WTC11 (cell line): Measurements from ENCODE around the gene GBF1. TPM values are rescaled to one million over a fixed set of nuclear protein-coding genes. Genes with fewer than 3 reads are reported as not detected.

Experiments
- ATAC-seq: fragments of 200-7000 bp; cut with Tn5 transposase; 2 replicates; pipeline ENCODE4 v1.10.0; 2021; ENCODE audit warnings: mild to moderate bottlenecking, moderate library complexity
- CTCF ChIA-PET: fragments of 300-600 bp; sonication (Branson Sonifier 250); formaldehyde crosslinking; loops from one replicate; lab custom pipeline; 2021; ENCODE audit warnings: antibody characterized with exemption; lab: Charles Lee
- POLR2A ChIA-PET: fragments of 350-600 bp; sonication (Branson Sonifier 250); formaldehyde crosslinking; loops from one replicate; lab custom pipeline; 2021; ENCODE audit warnings: antibody characterized with exemption; lab: Charles Lee
- DNase-seq: peaks from one replicate; pipeline ENCODE4 v3.0.0; 2021; ENCODE audit warnings: low spot score
- H3K27ac Mint-ChIP-seq: 2 replicates; pipeline ENCODE4 v1.8.0; 2021; ENCODE audit warnings: mixed read lengths
- H3K27me3 Mint-ChIP-seq: 2 replicates; pipeline ENCODE4 v1.8.0; 2021; ENCODE audit warnings: low read depth, mild to moderate bottlenecking, moderate library complexity, mixed read lengths
- H3K36me3 Mint-ChIP-seq: 2 replicates; pipeline ENCODE4 v1.8.0; 2021; ENCODE audit warnings: mixed read lengths
- H3K4me1 Mint-ChIP-seq: 2 replicates; pipeline ENCODE4 v1.8.0; 2022; ENCODE audit warnings: mixed read lengths
- H3K4me3 Mint-ChIP-seq: 2 replicates; pipeline ENCODE4 v1.8.0; 2021; ENCODE audit warnings: mild to moderate bottlenecking, moderate library complexity, mixed read lengths
- H3K9me3 Mint-ChIP-seq: 2 replicates; pipeline ENCODE4 v1.8.0; 2021; ENCODE audit warnings: mixed read lengths
- AFF4 ChIP-seq: sonication (generic); formaldehyde crosslinking; IDR thresholded peaks from 2 replicates; pipeline ENCODE4 v1.8.1; 2023; ENCODE audit warnings: mild to moderate bottlenecking, missing genetic modification reagents, borderline replicate concordance
- ARID4B ChIP-seq: sonication (generic); formaldehyde crosslinking; IDR thresholded peaks from 2 replicates; pipeline ENCODE4 v1.8.0; 2023; ENCODE audit warnings: missing genetic modification reagents, mild to moderate bottlenecking, borderline replicate concordance
- CBFB ChIP-seq: sonication (generic); formaldehyde crosslinking; IDR thresholded peaks from 2 replicates; pipeline ENCODE4 v1.8.1; 2022; ENCODE audit warnings: mild to moderate bottlenecking, low read depth, missing genetic modification reagents
- CTCF ChIP-seq: fragments of 200-600 bp; IDR thresholded peaks from 2 replicates; pipeline ENCODE4 v1.8.0; 2022; ENCODE audit warnings: antibody characterized with exemption
- GABPB1 ChIP-seq: sonication (generic); formaldehyde crosslinking; IDR thresholded peaks from 2 replicates; pipeline ENCODE4 v1.8.1; 2023; ENCODE audit warnings: mild to moderate bottlenecking, missing genetic modification reagents
- MAX ChIP-seq: sonication (generic); formaldehyde crosslinking; IDR thresholded peaks from 2 replicates; pipeline ENCODE4 v1.8.0; 2022; ENCODE audit warnings: mild to moderate bottlenecking, missing genetic modification reagents
- NR1H2 ChIP-seq: sonication (generic); formaldehyde crosslinking; IDR thresholded peaks from 2 replicates; pipeline ENCODE4 v1.9.0; 2021; ENCODE audit warnings: mild to moderate bottlenecking, moderate library complexity, missing genetic modification reagents
- NR2C2 ChIP-seq: sonication (generic); formaldehyde crosslinking; IDR thresholded peaks from 2 replicates; pipeline ENCODE4 v1.8.0; 2022; ENCODE audit warnings: mild to moderate bottlenecking, missing genetic modification reagents
- OVOL2 ChIP-seq: fragments of 250-450 bp; sonication (Bioruptor Pico); IDR thresholded peaks from 2 replicates; pipeline ENCODE4 v1.9.0; 2021; ENCODE audit warnings: mild to moderate bottlenecking, borderline replicate concordance
- RELA ChIP-seq: sonication (generic); formaldehyde crosslinking; IDR thresholded peaks from 2 replicates; pipeline ENCODE4 v1.8.1; 2022; ENCODE audit warnings: missing genetic modification reagents, mild to moderate bottlenecking, borderline replicate concordance
- SP1 ChIP-seq: sonication (generic); formaldehyde crosslinking; conservative IDR thresholded peaks from 2 replicates; pipeline ENCODE4 v1.8.1; 2022; ENCODE audit warnings: missing genetic modification reagents
- TCF7 ChIP-seq: sonication (generic); formaldehyde crosslinking; IDR thresholded peaks from 2 replicates; pipeline ENCODE4 v1.8.0; 2022; ENCODE audit warnings: mild to moderate bottlenecking, low read depth, missing genetic modification reagents, moderate library complexity
- TEAD1 ChIP-seq: sonication (generic); formaldehyde crosslinking; IDR thresholded peaks from 2 replicates; pipeline ENCODE4 v1.8.0; 2022; ENCODE audit warnings: mild to moderate bottlenecking, missing genetic modification reagents
- USF1 ChIP-seq: sonication (generic); formaldehyde crosslinking; IDR thresholded peaks from 2 replicates; pipeline ENCODE4 v1.8.0; 2022; ENCODE audit warnings: mild to moderate bottlenecking, missing genetic modification reagents
- USF2 ChIP-seq: sonication (generic); formaldehyde crosslinking; IDR thresholded peaks from 2 replicates; pipeline ENCODE4 v1.8.1; 2023; ENCODE audit warnings: mild to moderate bottlenecking, missing genetic modification reagents, moderate library complexity
- ZNF232 ChIP-seq: sonication (generic); formaldehyde crosslinking; IDR thresholded peaks from 2 replicates; pipeline ENCODE4 v1.8.0; 2022; ENCODE audit warnings: mild to moderate bottlenecking, missing genetic modification reagents
- total RNA-seq: library from RNA; stranded (reverse); gene quantifications from 3 replicates; pipeline ENCODE4 v1.2.3, GENCODE V29; 2021

Gene GBF1
- total RNA-seq, 1 experiment from 2014 or later: 32.4 TPM

- ChIA-PET CTCF (interaction anchor here (1.4 to 18.9 kb wide), 5 partner anchors 57 to 172 kb away, joined by 5 to 906 read pairs (median 7); no protein-coding TSS in a partner anchor), POLR2A (interaction anchor here (0.6 to 0.9 kb wide), 2 partner anchors 30 to 57 kb away, joined by 3 read pairs; no protein-coding TSS in a partner anchor)
- no peak for ATAC-seq
- H3K27ac Mint-ChIP-seq: no peak overlapping the region
- H3K4me3 Mint-ChIP-seq: no peak overlapping the region
- peaks cover 8% of the 10 kb centered on the region; the same call in 1 of the 2 replicates for H3K4me1 Mint-ChIP-seq
- TF ChIP-seq OVOL2: no peak
- no peak for DNase-seq
- no peaks in the 10 kb centered on the region for H3K36me3 Mint-ChIP-seq
- H3K9me3 Mint-ChIP-seq: no peaks in the 10 kb centered on the region
- H3K27me3 Mint-ChIP-seq: peaks cover 98% of the 10 kb centered on the region
Observed at GRCh38 chr10:102227050-102227449, 18.3 kb upstream of the GBF1 start.

GRCh38 chr10:102229810-102230263 lies 15.5 kb upstream of the GBF1 start:
- Mint-ChIP-seq H3K27me3 (peaks cover 100% of the 10 kb centered on the region), H3K9me3 (no peaks in the 10 kb centered on the region)
- ATAC-seq: peak; percentile 9
- DNase-seq: peak; percentile 91
- TF ChIP-seq USF1 (CRISPR knock-in tag): 0 out of 2 replicates have a peak, but pooled peaks have one; percentile 14
- 0 out of 2 replicates have a peak, but pooled peaks have one; percentile 3 for TF ChIP-seq USF2 (CRISPR knock-in tag)
- TF ChIP-seq GABPB1 (CRISPR knock-in tag): no peak
- no peak for TF ChIP-seq NR1H2
- TF ChIP-seq CTCF: peak; percentile 78
- no peak for TF ChIP-seq AFF4 (CRISPR knock-in tag)
- TF ChIP-seq MAX (CRISPR knock-in tag): peak; percentile 71
- TF ChIP-seq, all 79 proteins: peak for 4
- Mint-ChIP-seq H3K4me1 (peaks cover 8% of the 10 kb centered on the region; the same call in 1 of the 2 replicates), H3K27ac (no peak overlapping the region), H3K4me3 (peak overlapping the region; percentile 71), H3K36me3 (no peaks in the 10 kb centered on the region)
- CTCF ChIA-PET: interaction anchor here (0.6 to 18.9 kb wide), 49 partner anchors 8 to 394 kb away, joined by 3 to 906 read pairs (median 6); partner anchors contain the start of genes ACTR1A, CUEDC2, FBXL15 and GBF1
- POLR2A ChIA-PET: interaction anchor here (0.6 to 2.0 kb wide), 6 partner anchors 11 to 152 kb away, joined by 3 to 7 read pairs (median 6); partner anchors contain the start of genes GBF1 and NOLC1

- peak overlapping the region; percentile 71 for H3K4me3 Mint-ChIP-seq
- no peaks in the 10 kb centered on the region for H3K36me3 Mint-ChIP-seq
- H3K4me1 Mint-ChIP-seq: peaks cover 8% of the 10 kb centered on the region; the same call in 1 of the 2 replicates
- peak; percentile 85 for DNase-seq
- H3K27ac Mint-ChIP-seq: no peak overlapping the region
- POLR2A ChIA-PET: interaction anchor here (0.8 to 2.0 kb wide), 7 partner anchors 10 to 271 kb away, joined by 3 to 7 read pairs (median 6); partner anchors contain the start of genes GBF1 and NOLC1
- ATAC-seq: peak; percentile 22
- TF ChIP-seq CBFB (CRISPR knock-in tag): no peak
- no peak for TF ChIP-seq NR2C2 (CRISPR knock-in tag)
- TF ChIP-seq TEAD1: 0 out of 2 replicates have a peak, but pooled peaks have one; percentile 25
- no peak for TF ChIP-seq TCF7 (CRISPR knock-in tag)
- TF ChIP-seq RELA: no peak
- TF ChIP-seq ZNF232 (CRISPR knock-in tag): no peak
- TF ChIP-seq SP1: 0 out of 2 replicates have a peak, but pooled peaks have one; percentile 25
- peak; percentile 66; the same call in 1 of the 2 replicates for TF ChIP-seq ARID4B
- TF ChIP-seq, all 79 proteins: peak for 3
- Mint-ChIP-seq H3K9me3 (no peaks in the 10 kb centered on the region), H3K27me3 (peaks cover 99% of the 10 kb centered on the region)
- CTCF ChIA-PET: interaction anchor here (0.7 to 18.9 kb wide), 58 partner anchors 9 to 628 kb away, joined by 3 to 906 read pairs (median 6); partner anchors contain the start of genes ACTR1A, CUEDC2, FBXL15 and GBF1
Observed at GRCh38 chr10:102230264-102230860, 15.0 kb upstream of the GBF1 start.
